ENCODE results near the gene GPR45. TPM values are rescaled to one million over a fixed set of nuclear protein-coding genes. Genes with fewer than 3 reads are reported as not detected.

Gene GPR45
- not detected for total RNA-seq

- H3K9me3 ChIP-seq = no peaks in the 10 kb centered on the region
- H3K4me3 ChIP-seq = no peak within 1 kb of the TSS
- no peak for TF ChIP-seq CTCF (IDR thresholded peaks at IDR 0.05)
- no peaks in the 10 kb centered on the region for H3K36me3 ChIP-seq
- DNase-seq (ENCODE audit: low spot score) = no peak
- no peak within 1 kb of the TSS for H3K27ac ChIP-seq
- H3K4me1 ChIP-seq = no peaks in the 10 kb centered on the region
- H3K27me3 ChIP-seq = no peaks in the 10 kb centered on the region
Observed at GRCh38 chr2:105241443-105241842, at the start of gene GPR45. Gene GPR45 (plus strand): TSS chr2:105241743. CDS start chr2:105241859, 116 bp downstream.

- TF ChIP-seq CTCF (IDR thresholded peaks at IDR 0.05) = no peak
- Histone ChIP-seq H3K27ac (no peak overlapping the region), H3K4me1 (no peaks in the 10 kb centered on the region), H3K27me3 (no peaks in the 10 kb centered on the region), H3K9me3 (peaks cover 0 to 5% of the 10 kb centered on the region in 2 donors), H3K4me3 (no peak overlapping the region), H3K36me3 (no peaks in the 10 kb centered on the region)
- no peak for DNase-seq (ENCODE audit: low spot score)
Observed at GRCh38 chr2:105194022-105194675, 47.4 kb upstream of the GPR45 start.

GRCh38 chr2:105196651-105197050, 44.9 kb upstream of the GPR45 start:
- H3K9me3 ChIP-seq = no peaks in the 10 kb centered on the region

GRCh38 chr2:105215586-105216192, 25.9 kb upstream of the GPR45 start:
- H3K36me3 ChIP-seq = no peaks in the 10 kb centered on the region
- no peak overlapping the region for H3K27ac ChIP-seq
- H3K27me3 ChIP-seq = no peaks in the 10 kb centered on the region
- no peaks in the 10 kb centered on the region for H3K9me3 ChIP-seq
- H3K4me1 ChIP-seq = no peaks in the 10 kb centered on the region
- no peak for TF ChIP-seq CTCF (IDR thresholded peaks at IDR 0.05)
- H3K4me3 ChIP-seq = no peak overlapping the region
- no peak for DNase-seq (ENCODE audit: low spot score)

More at GRCh38 chr2:105196651-105197050, 44.9 kb upstream of the GPR45 start:
- Histone ChIP-seq H3K36me3 (no peaks in the 10 kb centered on the region), H3K27ac (no peak overlapping the region), H3K27me3 (no peaks in the 10 kb centered on the region), H3K4me3 (no peak overlapping the region), H3K4me1 (no peaks in the 10 kb centered on the region)
- DNase-seq (ENCODE audit: low spot score) = no peak
- TF ChIP-seq CTCF (IDR thresholded peaks at IDR 0.05) = no peak

GRCh38 chr2:105220604-105221003, 20.9 kb upstream of the GPR45 start:
- Histone ChIP-seq H3K9me3 (no peaks in the 10 kb centered on the region), H3K4me1 (no peaks in the 10 kb centered on the region), H3K27me3 (no peaks in the 10 kb centered on the region), H3K4me3 (no peak overlapping the region), H3K27ac (no peak overlapping the region), H3K36me3 (no peaks in the 10 kb centered on the region)
- no peak for TF ChIP-seq CTCF (IDR thresholded peaks at IDR 0.05)
- no peak for DNase-seq (ENCODE audit: low spot score)
